ENCODE data around the gene AP3B2. TPM values are rescaled to one million over a fixed set of nuclear protein-coding genes. Genes with fewer than 3 reads are reported as not detected.

The AP3B2 gene
- total RNA-seq, 2 donors from 2014 or later: 5.4 to 9.3 TPM

GRCh38 chr15:82699726-82700125 is 9.9 kb downstream of the AP3B2 start:
- H3K9me3 ChIP-seq: no peaks in the 10 kb centered on the region
- 46% methylated on average over 11 of the region's 11 CpGs for WGBS
- TF ChIP-seq CTCF (IDR thresholded peaks at IDR 0.05) (no peak), POLR2A (IDR thresholded peaks at IDR 0.05) (no peak), POLR2AphosphoS5 (IDR thresholded peaks at IDR 0.05) (no peak)
- H3K36me3 ChIP-seq: no peaks in the 10 kb centered on the region
- no peak overlapping the region for H3K4me3 ChIP-seq
- no peak overlapping the region for H3K27ac ChIP-seq
- H3K4me1 ChIP-seq (replicated peaks): no peaks in the 10 kb centered on the region
- intact Hi-C loops (cut with DNase I): no loop called here
- no peaks in the 10 kb centered on the region for H3K27me3 ChIP-seq (replicated peaks; ENCODE audit: insufficient read depth)
- no peak for DNase-seq (ENCODE audit: low spot score)

- Histone ChIP-seq H3K9me3 (no peaks in the 10 kb centered on the region), H3K27ac (no peak overlapping the region), H3K27me3 (replicated peaks; ENCODE audit: insufficient read depth) (no peaks in the 10 kb centered on the region), H3K4me1 (replicated peaks) (no peaks in the 10 kb centered on the region), H3K36me3 (no peaks in the 10 kb centered on the region), H3K4me3 (no peak overlapping the region)
- DNase-seq (ENCODE audit: low spot score): no peak
- intact Hi-C loops (cut with DNase I): no loop called here
- TF ChIP-seq POLR2AphosphoS5 (IDR thresholded peaks at IDR 0.05) (no peak), CTCF (IDR thresholded peaks at IDR 0.05) (no peak), POLR2A (IDR thresholded peaks at IDR 0.05) (no peak)
- 85% methylated on average over 8 of the region's 8 CpGs for WGBS
Observed at GRCh38 chr15:82698711-82699345, 10.8 kb downstream of the AP3B2 start.

GRCh38 chr15:82697735-82698407 is 11.8 kb downstream of the AP3B2 start:
- no peaks in the 10 kb centered on the region for H3K9me3 ChIP-seq
- H3K36me3 ChIP-seq: no peaks in the 10 kb centered on the region
- intact Hi-C loops (cut with DNase I): no loop called here
- H3K27ac ChIP-seq: no peak overlapping the region
- H3K4me3 ChIP-seq: no peak overlapping the region
- 89% methylated on average over 9 of the region's 9 CpGs for WGBS
- DNase-seq (ENCODE audit: low spot score): no peak
- TF ChIP-seq POLR2A (IDR thresholded peaks at IDR 0.05): no peak
- TF ChIP-seq CTCF (IDR thresholded peaks at IDR 0.05): no peak
- no peak for TF ChIP-seq POLR2AphosphoS5 (IDR thresholded peaks at IDR 0.05)
- no peaks in the 10 kb centered on the region for H3K27me3 ChIP-seq (replicated peaks; ENCODE audit: insufficient read depth)
- H3K4me1 ChIP-seq (replicated peaks): no peaks in the 10 kb centered on the region

GRCh38 chr15:82692171-82692570 is 17.5 kb downstream of the AP3B2 start:
- no peaks in the 10 kb centered on the region for H3K27me3 ChIP-seq (replicated peaks; ENCODE audit: insufficient read depth)
- no peak overlapping the region for H3K27ac ChIP-seq
- no peaks in the 10 kb centered on the region for H3K9me3 ChIP-seq
- no peaks in the 10 kb centered on the region for H3K4me1 ChIP-seq (replicated peaks)
- intact Hi-C loops (cut with DNase I): no loop called here
- TF ChIP-seq POLR2AphosphoS5 (IDR thresholded peaks at IDR 0.05) (no peak), POLR2A (IDR thresholded peaks at IDR 0.05) (no peak), CTCF (IDR thresholded peaks at IDR 0.05) (no peak)
- no peaks in the 10 kb centered on the region for H3K36me3 ChIP-seq
- 89% methylated on average over 23 of the region's 23 CpGs for WGBS
- H3K4me3 ChIP-seq: no peak overlapping the region
- DNase-seq (ENCODE audit: low spot score): no peak

- no peaks in the 10 kb centered on the region for H3K36me3 ChIP-seq
- H3K9me3 ChIP-seq: no peaks in the 10 kb centered on the region
- no peak for DNase-seq (ENCODE audit: low spot score)
- no peaks in the 10 kb centered on the region for H3K27me3 ChIP-seq (replicated peaks; ENCODE audit: insufficient read depth)
- no peak overlapping the region for H3K4me3 ChIP-seq
- H3K4me1 ChIP-seq (replicated peaks): no peaks in the 10 kb centered on the region
- TF ChIP-seq CTCF (IDR thresholded peaks at IDR 0.05): no peak
- no peak for TF ChIP-seq POLR2A (IDR thresholded peaks at IDR 0.05)
- no peak for TF ChIP-seq POLR2AphosphoS5 (IDR thresholded peaks at IDR 0.05)
- 95% methylated on average over 8 of the region's 8 CpGs for WGBS
- intact Hi-C loops (cut with DNase I): no loop called here
- H3K27ac ChIP-seq: no peak overlapping the region
Observed at GRCh38 chr15:82689147-82689546, 20.5 kb downstream of the AP3B2 start.
